H1 (cell line): ENCODE results near the gene TNNT1. TPM values are rescaled to one million over a fixed set of nuclear protein-coding genes. Genes with fewer than 3 reads are reported as not detected.

ENCODE experiments used
- CTCF ChIA-PET: fragments of 300-600 bp; sonication (Branson Sonifier 250); formaldehyde crosslinking; loops from one replicate; lab custom pipeline; 2021; ENCODE audit not compliant: partially characterized antibody; lab: Charles Lee
- POLR2A ChIA-PET: fragments of 300-600 bp; sonication (Branson Sonifier 250); formaldehyde crosslinking; loops from one replicate; lab custom pipeline; 2021; ENCODE audit warnings: inconsistent platforms; ENCODE audit not compliant: partially characterized antibody; lab: Charles Lee
- DNase-seq, 2 experiments: peaks; one replicate each; pipeline versions ENCODE4 v3.0.0 to v3.0.0-alpha.2; 2010 to 2022; ENCODE audit warnings: low spot score in 2 of 2, low read depth in 1 of 2, mixed read lengths in 1 of 2
- FAIRE-seq: peaks from 2 replicates; lab custom pipeline; 2011; peaks lifted over from hg19 to GRCh38; lab: Jason Lieb, UNC
- H2AFZ ChIP-seq: 2 replicates; pipeline ENCODE4 v1.8.1; 2012; ENCODE audit warnings: low read length, inconsistent platforms
- H2AK5ac ChIP-seq: 2 replicates; pipeline ENCODE4 v1.6.1; 2013; ENCODE audit warnings: low read depth, low read length
- H2BK120ac ChIP-seq: replicated peaks from 2 replicates; pipeline ENCODE3; 2013; ENCODE audit warnings: low read depth, low read length, inconsistent platforms
- H2BK12ac ChIP-seq: 2 replicates; pipeline ENCODE4 v1.6.1; 2013; ENCODE audit warnings: low read depth, low read length
- H2BK15ac ChIP-seq: 2 replicates; pipeline ENCODE4 v1.6.1; 2013; ENCODE audit warnings: low read length
- H2BK20ac ChIP-seq: 2 replicates; pipeline ENCODE4 v1.6.1; 2013; ENCODE audit warnings: low read length
- H2BK5ac ChIP-seq: 2 replicates; pipeline ENCODE4 v1.6.1; 2013; ENCODE audit warnings: low read depth, low read length
- H3K14ac ChIP-seq: 2 replicates; pipeline ENCODE4 v1.6.1; 2013; ENCODE audit warnings: inconsistent platforms; ENCODE audit not compliant: insufficient read length
- H3K18ac ChIP-seq: 2 replicates; pipeline ENCODE4 v1.6.1; 2013; ENCODE audit warnings: low read length; ENCODE audit errors: extremely low read depth
- H3K23ac ChIP-seq: 2 replicates; pipeline ENCODE4 v1.6.1; 2013; ENCODE audit warnings: inconsistent platforms; ENCODE audit not compliant: insufficient read length
- H3K23me2 ChIP-seq: 2 replicates; pipeline ENCODE4 v1.6.1; 2013; ENCODE audit warnings: low read depth, low read length
- H3K27ac ChIP-seq: 2 replicates; pipeline ENCODE4 v1.6.1; 2011; ENCODE audit warnings: low read depth, low read length, inconsistent platforms
- H3K27me3 ChIP-seq, 4 experiments: replicated peaks in 1 of 4; 1 replicate in 1 of 4; 2 replicates in 3 of 4; pipeline versions ENCODE4 v1.6.1 to v1.8.1; 2011 to 2013; ENCODE audit warnings: low read length in 3 of 4, mild to moderate bottlenecking in 3 of 4, inconsistent platforms in 2 of 4, mixed read lengths in 2 of 4, moderate library complexity in 1 of 4; ENCODE audit not compliant: control insufficient read depth in 3 of 4, insufficient read depth in 3 of 4; ENCODE audit errors: extremely low read depth in 1 of 4
- H3K36me3 ChIP-seq, 4 experiments: 2 replicates each; pipeline versions ENCODE4 v1.6.1 to v1.8.1; 2011 to 2013; ENCODE audit warnings: mild to moderate bottlenecking in 4 of 4, low read length in 3 of 4, moderate library complexity in 2 of 4, control low read depth in 1 of 4, inconsistent platforms in 1 of 4; ENCODE audit not compliant: insufficient read depth in 4 of 4, control insufficient read depth in 2 of 4
- H3K4ac ChIP-seq: replicated peaks from 2 replicates; pipeline ENCODE3; 2013; ENCODE audit warnings: low read length, low read depth, mixed read lengths, inconsistent platforms; ENCODE audit not compliant: insufficient read length
- H3K4me1 ChIP-seq, 4 experiments: replicated peaks in 1 of 4; 1 replicate in 1 of 4; 2 replicates in 3 of 4; pipeline versions ENCODE4 v1.6.1 to v1.8.1; 2011 to 2013; ENCODE audit warnings: low read length in 3 of 4, inconsistent platforms in 2 of 4, mixed read lengths in 1 of 4; ENCODE audit not compliant: insufficient read depth in 4 of 4, control insufficient read depth in 3 of 4
- H3K4me2 ChIP-seq, 2 experiments: 2 replicates each; pipeline versions ENCODE4 v1.6.1 to v1.8.1; 2011 to 2013; ENCODE audit warnings: low read depth in 2 of 2, low read length in 2 of 2, control low read depth in 1 of 2, inconsistent platforms in 1 of 2, mild to moderate bottlenecking in 1 of 2; ENCODE audit not compliant: insufficient read depth in 1 of 2
- H3K4me3 ChIP-seq, 4 experiments: fragments of 200-600, 300-600 bp in 1 of 4; sonication (generic), shearing (Covaris generic), sonication (Bioruptor Twin) in 1 of 4; 2 replicates each; pipeline versions ENCODE4 v1.5.1 to v1.8.1; 2011 to 2016; ENCODE audit warnings: low read length in 4 of 4, low read depth in 3 of 4, control low read depth in 2 of 4, inconsistent platforms in 2 of 4, mild to moderate bottlenecking in 2 of 4, mixed read lengths in 1 of 4, moderate library complexity in 1 of 4; ENCODE audit not compliant: insufficient read depth in 2 of 4; ENCODE audit errors: extremely low read depth in 1 of 4
- H3K56ac ChIP-seq: replicated peaks from 2 replicates; pipeline ENCODE3; 2013; ENCODE audit warnings: low read depth, mild to moderate bottlenecking, mixed read lengths, low read length, inconsistent platforms; ENCODE audit not compliant: insufficient read length
- H3K79me1 ChIP-seq: 2 replicates; pipeline ENCODE4 v1.6.1; 2013; ENCODE audit warnings: low read depth, low read length, control low read depth
- H3K79me2 ChIP-seq, 2 experiments: 2 replicates each; pipeline versions ENCODE4 v1.6.1 to v1.8.1; 2012 to 2013; ENCODE audit warnings: low read length in 2 of 2, mild to moderate bottlenecking in 2 of 2, inconsistent platforms in 1 of 2; ENCODE audit not compliant: insufficient read depth in 2 of 2, control insufficient read depth in 1 of 2
- H3K9ac ChIP-seq, 4 experiments: replicated peaks in 1 of 4; 1 replicate in 1 of 4; 2 replicates in 3 of 4; pipeline versions ENCODE4 v1.6.1 to v1.8.1; 2011 to 2013; ENCODE audit warnings: low read depth in 3 of 4, low read length in 3 of 4, control low read depth in 2 of 4, mild to moderate bottlenecking in 2 of 4, moderate library complexity in 2 of 4, inconsistent platforms in 1 of 4; ENCODE audit errors: extremely low read depth in 1 of 4
- H3K9me3 ChIP-seq, 2 experiments: 2 replicates each; pipeline versions ENCODE4 v1.6.1 to v1.8.1; 2012 to 2013; ENCODE audit warnings: mild to moderate bottlenecking in 2 of 2, moderate library complexity in 2 of 2, control low read depth in 1 of 2, inconsistent platforms in 1 of 2, low read depth in 1 of 2, low read length in 1 of 2, mixed read lengths in 1 of 2; ENCODE audit not compliant: insufficient read depth in 2 of 2
- H4K20me1 ChIP-seq, 2 experiments: replicated peaks in 1 of 2; 2 replicates each; pipeline versions ENCODE3 to v1.8.1; 2011 to 2013; ENCODE audit warnings: inconsistent platforms in 2 of 2, low read length in 2 of 2, mild to moderate bottlenecking in 1 of 2; ENCODE audit not compliant: insufficient read depth in 2 of 2, control insufficient read depth in 1 of 2
- H4K5ac ChIP-seq: 2 replicates; pipeline ENCODE4 v1.6.1; 2013; ENCODE audit warnings: low read length, low read depth, mixed read lengths, inconsistent platforms; ENCODE audit not compliant: insufficient read length
- H4K8ac ChIP-seq: 2 replicates; pipeline ENCODE4 v1.8.0; 2013; ENCODE audit warnings: mild to moderate bottlenecking, moderate library complexity, low read length, inconsistent platforms; ENCODE audit not compliant: insufficient read depth; ENCODE audit errors: extremely low read depth
- H4K91ac ChIP-seq: replicated peaks from 2 replicates; pipeline ENCODE3; 2013; ENCODE audit warnings: low read length, mixed read lengths, inconsistent platforms; ENCODE audit not compliant: insufficient read length
- CBX8 ChIP-seq: fragments of 300-800, 300-1000 bp; sonication (generic); IDR thresholded peaks from 2 replicates; pipeline ENCODE4 v1.7.1; 2016; ENCODE audit warnings: low read depth, low read length, borderline replicate concordance
- E2F6 ChIP-seq: IDR thresholded peaks from 2 replicates; pipeline ENCODE4 v1.6.1; 2012; ENCODE audit warnings: inconsistent platforms
- GABPA ChIP-seq: IDR thresholded peaks from 2 replicates; pipeline ENCODE4 v1.6.1; 2011; ENCODE audit warnings: mild to moderate bottlenecking, low read length, moderate library complexity, borderline replicate concordance; ENCODE audit not compliant: insufficient read depth
- NANOG ChIP-seq: IDR thresholded peaks from 2 replicates; pipeline ENCODE4 v1.6.1; 2011; ENCODE audit warnings: low read length, low read depth, mild to moderate bottlenecking, inconsistent platforms; ENCODE audit not compliant: insufficient read depth, poor library complexity, severe bottlenecking
- POU5F1 ChIP-seq: IDR thresholded peaks from 2 replicates; pipeline ENCODE4 v1.6.1; 2011; ENCODE audit warnings: low read depth, mild to moderate bottlenecking, low read length, moderate library complexity
- RNF2 ChIP-seq: fragments of 200-900, 300-1000 bp; sonication (generic); IDR thresholded peaks from 2 replicates; pipeline ENCODE4 v1.7.1; 2016; ENCODE audit warnings: borderline replicate concordance, low read depth, mild to moderate bottlenecking, antibody characterized with exemption, low read length; ENCODE audit not compliant: poor library complexity, severe bottlenecking; ENCODE audit errors: missing control alignments
- SIN3A ChIP-seq, 2 experiments: IDR thresholded peaks in 1 of 2; conservative IDR thresholded peaks in 1 of 2; 2 replicates each; pipeline ENCODE4 v1.6.1; 2011 to 2012; ENCODE audit warnings: low read length in 2 of 2, improper control_type of control experiment in 1 of 2, low read depth in 1 of 2, mild to moderate bottlenecking in 1 of 2
- SP4 ChIP-seq: IDR thresholded peaks from 2 replicates; pipeline ENCODE4 v1.6.1; 2012; ENCODE audit warnings: low read length, inconsistent platforms
- TAF7 ChIP-seq: optimal IDR thresholded peaks from 2 replicates; pipeline ENCODE3; 2011; ENCODE audit warnings: low read depth, mild to moderate bottlenecking, inconsistent platforms, low read length, moderate library complexity, borderline replicate concordance
- WGBS, 2 experiments: shearing (Covaris generic) in 1 of 2; methylation state at CpG; one replicate each; pipeline versions ENCODE4 v1.1.6 to v1.1.7; 2013 to 2015; ENCODE audit warnings: low lambda C conversion rate in 2 of 2, mixed read lengths in 2 of 2, inconsistent platforms in 1 of 2, low coverage in 1 of 2, missing lambda C conversion rate in 1 of 2; ENCODE audit not compliant: insufficient replicate concordance in 2 of 2, insufficient coverage in 1 of 2, insufficient read length in 1 of 2; ENCODE audit errors: extremely low coverage in 1 of 2, missing lambda C conversion rate in 1 of 2; 5-methylcytosine and 5-hydroxymethylcytosine counted together
- polyA plus RNA-seq, 7 experiments: library from polyadenylated mRNA; depleted of rRNA in 3 of 7; stranded (reverse) in 5 of 7; unstranded in 2 of 7; fragments of >200 nt in 5 of 7; fragments of 200-250 nt in 2 of 7; gene quantifications; 1 replicate in 5 of 7; 2 replicates in 1 of 7; 4 replicates in 1 of 7; pipeline versions ENCODE4 v1.2.1 to v1.2.3, GENCODE V29; 2011 to 2013; ENCODE audit warnings: missing spikeins in 2 of 7, mixed read lengths in 2 of 7
- total RNA-seq: library from RNA; stranded (reverse); fragmentation: NEBNext Ultra II Directional; extraction: Animal tissue kit (Norgen Biotek cat#: 25700); gene quantifications from 2 replicates; pipeline ENCODE4 v1.2.1, GENCODE V29; 2021

The TNNT1 gene
- total and polyA plus RNA-seq, 2 of the 8 experiments (the other 6 are each of a cell fraction or from before 2014, with no cell fraction given): 69.6 to 107 TPM

- DNase-seq: no peak
- WGBS, 2 experiments: 92% methylated on average over 16 of the region's 23 CpGs; no CpG with 5 or more reads in 1 of the 2 experiments
- TF ChIP-seq E2F6: no peak
- no peak for TF ChIP-seq TAF7
- no peak for TF ChIP-seq GABPA
- no peak for TF ChIP-seq NANOG
- no peak for TF ChIP-seq SP4
- no peak for TF ChIP-seq RNF2
- TF ChIP-seq CBX8: no peak
- no peak for TF ChIP-seq POU5F1
- no peak for TF ChIP-seq SIN3A (conservative IDR thresholded peaks at IDR 0.05 in 1 of 2, IDR thresholded peaks at IDR 0.05 in 1 of 2; ENCODE audit: low read depth in 1 of 2, low read length in 2 of 2)
Measured at GRCh38 chr19:55097864-55098715, 50.9 kb downstream of the TNNT1 start.

More at GRCh38 chr19:55097864-55098715, 50.9 kb downstream of the TNNT1 start:
- H3K79me1 ChIP-seq: peaks cover 3% of the 10 kb centered on the region; the same call in 1 of the 2 replicates
- H3K27ac ChIP-seq: no peak overlapping the region
- ChIA-PET CTCF (interaction anchor here (0.7 to 2.8 kb wide), 7 partner anchors 9 to 217 kb away, joined by 3 to 26 read pairs (median 3); no protein-coding TSS in a partner anchor), POLR2A (interaction anchor here (0.7 to 1.6 kb wide), 5 partner anchors 13 to 309 kb away, joined by 3 to 5 read pairs (median 3); partner anchors contain the start of gene PPP1R12C)
- H2BK120ac ChIP-seq: no peak overlapping the region
- H2BK15ac ChIP-seq: no peak overlapping the region
- no peak overlapping the region for H4K5ac ChIP-seq
- no peaks in the 10 kb centered on the region for H3K9me3 ChIP-seq
- no peak overlapping the region for H2AK5ac ChIP-seq
- no peak overlapping the region for H2AFZ ChIP-seq
- H4K8ac ChIP-seq: no peak overlapping the region
- H3K9ac ChIP-seq: no peak overlapping the region; a peak in 1 of 7 replicates
- no peaks in the 10 kb centered on the region for H3K79me2 ChIP-seq
- H3K14ac ChIP-seq: no peak overlapping the region
- no peak overlapping the region for H2BK12ac ChIP-seq
- 0 out of 7 replicates have a peak, but pooled peaks cover 0 to 3% (median 0%) of the 10 kb centered on the region in 4 experiments for H3K27me3 ChIP-seq
- no peak overlapping the region for H3K4me2 ChIP-seq
- no peak overlapping the region for H4K91ac ChIP-seq
- no peak overlapping the region for H3K56ac ChIP-seq
- H4K20me1 ChIP-seq: peaks cover 17 to 19% of the 10 kb centered on the region in 2 experiments
- no peak overlapping the region for H2BK5ac ChIP-seq
- no peak overlapping the region for H3K23ac ChIP-seq
- no peak overlapping the region for H2BK20ac ChIP-seq
- no peak overlapping the region for H3K4me3 ChIP-seq
- peaks cover 3 to 21% (median 14%) of the 10 kb centered on the region in 4 experiments for H3K4me1 ChIP-seq
- H3K4ac ChIP-seq: no peak overlapping the region
- no peak overlapping the region for H3K18ac ChIP-seq
- no peak for FAIRE-seq
- H3K36me3 ChIP-seq: peaks cover 0 to 2% (median 0%) of the 10 kb centered on the region in 4 experiments; a peak in 1 of 8 replicates
- H3K23me2 ChIP-seq: no peaks in the 10 kb centered on the region; the same call in 1 of the 2 replicates
